Activated T-helper 17 cell treated with anti-CD3 and anti-CD28 coated beads, Interleukin-2, amount 50 U/mL, for 72 hours (primary cell): Measurements from ENCODE around the gene RASSF10. TPM values are rescaled to one million over a fixed set of nuclear protein-coding genes. Genes with fewer than 3 reads are reported as not detected.

Experiments used
- ATAC-seq: fragments of 150-1000 bp; cut with Tn5 transposase; replicated peaks from 2 replicates; pipeline ENCODE4 v1.10.0; 2021; ENCODE audit warnings: mild to moderate bottlenecking, moderate library complexity
- H3K27ac Mint-ChIP-seq: one replicate; pipeline ENCODE4 v1.8.0; 2022; ENCODE audit warnings: mixed read lengths
- H3K27me3 Mint-ChIP-seq: one replicate; pipeline ENCODE4 v1.8.0; 2022; ENCODE audit warnings: mixed read lengths
- H3K36me3 Mint-ChIP-seq: one replicate; pipeline ENCODE4 v1.8.0; 2022; ENCODE audit warnings: low read depth, mild to moderate bottlenecking, mixed read lengths
- H3K4me1 Mint-ChIP-seq: one replicate; pipeline ENCODE4 v1.8.0; 2022; ENCODE audit warnings: mixed read lengths
- H3K4me3 Mint-ChIP-seq: one replicate; pipeline ENCODE4 v1.8.0; 2022; ENCODE audit warnings: mild to moderate bottlenecking, mixed read lengths
- H3K9me3 Mint-ChIP-seq: one replicate; pipeline ENCODE4 v1.8.0; 2022; ENCODE audit warnings: mixed read lengths
- total RNA-seq, 2 donors: library from RNA; stranded (reverse); gene quantifications; one replicate each; pipeline ENCODE4 v1.2.3, GENCODE V29; 2022

Gene RASSF10
- total RNA-seq, 2 donors from 2014 or later = not detected

DNA sequence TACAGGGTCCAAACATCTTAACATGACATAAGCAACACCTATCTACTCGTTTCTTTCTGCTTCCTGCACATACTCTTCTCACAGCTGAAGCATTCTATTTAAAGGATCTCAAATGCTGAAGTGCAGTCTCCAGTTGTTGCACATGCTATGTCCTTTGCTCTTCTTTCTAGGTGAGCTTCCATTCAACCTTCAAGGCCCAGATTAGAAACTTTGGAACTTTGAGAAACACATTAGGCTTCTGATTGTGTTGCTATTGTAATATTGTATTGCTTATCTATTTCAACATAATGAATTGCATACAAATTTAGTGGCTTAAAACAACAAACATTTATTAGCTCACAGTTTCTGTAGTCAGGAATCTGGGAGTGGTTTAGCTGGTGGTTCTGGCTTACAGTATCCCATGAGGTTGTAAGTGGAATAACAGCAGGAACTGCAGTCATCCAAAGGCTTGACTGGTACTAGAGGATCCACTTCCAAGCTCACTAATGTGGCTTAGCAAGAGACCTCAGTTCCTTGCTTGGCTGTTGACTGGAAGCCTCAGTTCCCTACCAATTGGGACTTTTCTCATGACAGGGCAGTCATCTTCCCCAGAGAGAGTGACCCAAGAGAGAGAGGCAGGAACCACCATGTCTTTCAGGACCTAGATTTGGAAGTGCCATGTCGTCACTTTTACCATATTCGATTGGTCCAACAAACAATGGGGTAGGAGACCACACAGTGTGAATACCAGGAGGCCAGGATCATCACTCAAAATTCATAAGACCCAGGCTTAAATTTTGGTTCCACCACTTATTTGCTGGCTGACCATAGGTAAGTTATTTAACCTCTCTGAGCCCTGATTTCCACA is 27.2 kb upstream of the RASSF10 start:
- Mint-ChIP-seq H3K27me3 (peaks cover 31% of the 10 kb centered on the region), H3K27ac (no peak overlapping the region), H3K9me3 (no peaks in the 10 kb centered on the region), H3K36me3 (no peaks in the 10 kb centered on the region), H3K4me1 (no peaks in the 10 kb centered on the region), H3K4me3 (no peak overlapping the region)
- ATAC-seq = no peak

- no peaks in the 10 kb centered on the region for H3K9me3 Mint-ChIP-seq
- H3K36me3 Mint-ChIP-seq = no peaks in the 10 kb centered on the region
- H3K27me3 Mint-ChIP-seq = peaks cover 29% of the 10 kb centered on the region
- no peak overlapping the region for H3K27ac Mint-ChIP-seq
- H3K4me1 Mint-ChIP-seq = no peaks in the 10 kb centered on the region
- no peak overlapping the region for H3K4me3 Mint-ChIP-seq
- no peak for ATAC-seq
Measured at GRCh38 chr11:12983336-12983735, 25.8 kb upstream of the RASSF10 start.

DNA sequence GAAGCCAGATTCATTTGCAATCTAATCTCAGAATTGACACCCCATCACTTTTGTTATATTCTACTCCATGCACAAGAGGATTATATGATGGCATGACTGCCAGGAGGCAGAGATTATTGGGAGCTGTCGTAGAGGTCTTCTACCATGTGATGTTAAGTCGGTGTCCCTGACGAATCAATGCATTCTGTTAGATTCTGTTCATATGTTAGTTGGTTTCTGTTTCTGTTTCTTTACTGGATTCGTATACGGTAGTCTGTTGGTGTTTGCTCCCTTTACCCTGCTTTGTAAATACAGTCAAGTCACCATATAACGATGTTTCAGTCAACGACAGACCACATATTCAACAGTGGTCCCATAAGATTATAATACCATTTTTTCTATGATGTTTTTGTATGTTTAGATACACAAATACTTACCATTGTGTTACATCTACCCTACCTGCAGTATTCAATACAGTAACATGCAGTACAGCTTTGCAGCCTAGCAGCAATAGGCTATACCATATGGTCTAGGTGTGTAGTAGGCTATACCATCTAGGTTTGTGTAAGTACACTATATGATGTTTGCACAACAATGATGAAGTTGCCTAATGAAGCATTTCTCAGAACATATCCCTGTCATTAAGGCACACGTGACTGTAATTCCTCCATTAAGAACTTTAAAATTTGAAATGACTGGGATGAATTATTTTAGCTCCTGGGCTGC is 22.8 kb upstream of the RASSF10 start:
- Mint-ChIP-seq H3K4me3 (no peak overlapping the region), H3K4me1 (no peaks in the 10 kb centered on the region), H3K27me3 (peaks cover 35% of the 10 kb centered on the region), H3K36me3 (no peaks in the 10 kb centered on the region), H3K27ac (no peak overlapping the region), H3K9me3 (no peaks in the 10 kb centered on the region)
- ATAC-seq = no peak

DNA sequence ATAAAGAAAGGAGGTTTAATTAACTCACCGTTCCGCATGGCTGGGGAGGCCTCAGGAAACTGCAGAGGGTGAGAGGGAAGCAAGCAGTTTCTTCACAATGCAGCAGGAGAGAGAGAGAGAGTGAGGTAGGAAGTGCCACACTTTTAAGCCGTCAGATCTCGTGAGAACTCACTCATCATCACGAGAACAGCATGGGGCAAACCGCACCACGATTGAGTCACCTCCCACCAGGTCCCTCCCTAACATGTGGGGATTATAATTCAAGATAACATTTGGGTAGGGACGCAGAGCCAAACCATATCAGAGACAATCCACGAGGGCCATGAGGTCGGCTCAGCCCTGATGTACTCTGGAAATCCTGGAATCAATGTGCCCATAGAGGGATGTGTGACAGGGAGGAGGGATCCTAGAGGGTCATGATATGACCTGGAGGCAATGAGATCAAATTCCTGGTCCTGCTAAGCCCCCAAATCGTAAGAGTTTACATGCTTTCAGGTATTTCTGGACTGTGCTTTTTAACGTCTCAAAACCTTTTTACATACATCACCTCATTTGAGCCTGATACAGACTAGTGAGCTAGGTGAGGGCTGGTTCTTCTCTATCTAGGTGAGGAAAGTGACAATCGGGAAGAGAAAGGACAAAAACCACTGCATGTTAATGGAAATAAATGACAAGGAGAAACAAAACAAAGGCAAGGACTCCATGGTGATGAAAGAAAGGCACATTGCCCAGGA is 19.5 kb upstream of the RASSF10 start:
- H3K27me3 Mint-ChIP-seq = peaks cover 25% of the 10 kb centered on the region
- no peak overlapping the region for H3K27ac Mint-ChIP-seq

GRCh38 chr11:12990162-12990480 is 19.0 kb upstream of the RASSF10 start:
- H3K4me3 Mint-ChIP-seq = no peak overlapping the region
- no peak overlapping the region for H3K27ac Mint-ChIP-seq
- peaks cover 25% of the 10 kb centered on the region for H3K27me3 Mint-ChIP-seq
- ATAC-seq = no peak
- peaks cover 5% of the 10 kb centered on the region for H3K4me1 Mint-ChIP-seq
- H3K9me3 Mint-ChIP-seq = no peaks in the 10 kb centered on the region
- no peaks in the 10 kb centered on the region for H3K36me3 Mint-ChIP-seq

More for the DNA sequence above, 19.5 kb upstream of the RASSF10 start:
- Mint-ChIP-seq H3K4me1 (peaks cover 5% of the 10 kb centered on the region), H3K9me3 (no peaks in the 10 kb centered on the region), H3K36me3 (no peaks in the 10 kb centered on the region), H3K4me3 (no peak overlapping the region)
- no peak for ATAC-seq

DNA sequence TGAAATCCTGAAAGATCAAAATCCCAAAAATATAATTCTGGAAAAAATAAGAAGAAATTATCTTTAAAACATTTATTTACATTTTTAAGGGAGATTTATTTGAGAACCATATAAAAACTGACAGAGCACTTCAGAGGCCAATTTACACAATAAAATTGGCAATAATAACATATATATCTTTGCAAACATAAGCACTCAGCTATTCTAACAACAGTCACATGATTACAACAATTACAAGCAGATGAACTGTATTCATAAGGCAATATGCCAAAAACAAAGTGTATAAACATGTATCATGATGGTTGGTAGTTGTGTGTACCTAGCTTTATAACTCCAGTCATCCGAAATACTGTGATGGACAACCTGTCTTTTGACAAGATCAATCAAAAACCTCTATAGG is 17.7 kb upstream of the RASSF10 start:
- peaks cover 5% of the 10 kb centered on the region for H3K4me1 Mint-ChIP-seq
- no peak for ATAC-seq
- H3K9me3 Mint-ChIP-seq = no peaks in the 10 kb centered on the region
- no peaks in the 10 kb centered on the region for H3K36me3 Mint-ChIP-seq
- no peak overlapping the region for H3K4me3 Mint-ChIP-seq
- no peak overlapping the region for H3K27ac Mint-ChIP-seq
- peaks cover 14% of the 10 kb centered on the region for H3K27me3 Mint-ChIP-seq

GRCh38 chr11:12993626-12994025 is 15.5 kb upstream of the RASSF10 start:
- H3K9me3 Mint-ChIP-seq = no peaks in the 10 kb centered on the region
- peaks cover 13% of the 10 kb centered on the region for H3K27me3 Mint-ChIP-seq
- H3K4me1 Mint-ChIP-seq = peaks cover 5% of the 10 kb centered on the region
- H3K4me3 Mint-ChIP-seq = no peak overlapping the region
- no peaks in the 10 kb centered on the region for H3K36me3 Mint-ChIP-seq
- ATAC-seq = no peak
- no peak overlapping the region for H3K27ac Mint-ChIP-seq

DNA sequence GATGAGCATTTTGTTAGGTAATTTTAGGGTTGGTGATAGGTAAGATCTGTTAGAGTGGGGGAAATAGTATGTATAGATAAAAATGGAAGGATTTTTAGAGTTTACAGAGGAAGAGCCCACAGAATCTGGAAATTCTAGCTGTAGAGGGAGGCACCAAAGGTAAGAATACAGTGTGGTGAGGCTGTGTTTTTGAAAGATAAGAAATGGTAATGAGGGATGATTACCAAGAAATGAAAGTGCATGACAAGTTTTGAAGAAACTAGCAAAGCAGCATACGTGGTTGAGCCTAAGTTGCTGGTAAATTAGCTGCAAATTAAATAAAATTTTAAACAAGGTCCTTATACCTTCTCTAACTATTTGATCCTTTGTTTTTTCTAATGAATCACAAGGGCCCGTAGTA is 14.6 kb upstream of the RASSF10 start:
- Mint-ChIP-seq H3K4me1 (peaks cover 5% of the 10 kb centered on the region), H3K9me3 (no peaks in the 10 kb centered on the region), H3K36me3 (no peaks in the 10 kb centered on the region), H3K27ac (no peak overlapping the region), H3K4me3 (no peak overlapping the region), H3K27me3 (peaks cover 14% of the 10 kb centered on the region)
- no peak for ATAC-seq

GRCh38 chr11:12995188-12995587 is 13.9 kb upstream of the RASSF10 start:
- no peak for ATAC-seq
- Mint-ChIP-seq H3K27ac (no peak overlapping the region), H3K4me3 (no peak overlapping the region)

DNA sequence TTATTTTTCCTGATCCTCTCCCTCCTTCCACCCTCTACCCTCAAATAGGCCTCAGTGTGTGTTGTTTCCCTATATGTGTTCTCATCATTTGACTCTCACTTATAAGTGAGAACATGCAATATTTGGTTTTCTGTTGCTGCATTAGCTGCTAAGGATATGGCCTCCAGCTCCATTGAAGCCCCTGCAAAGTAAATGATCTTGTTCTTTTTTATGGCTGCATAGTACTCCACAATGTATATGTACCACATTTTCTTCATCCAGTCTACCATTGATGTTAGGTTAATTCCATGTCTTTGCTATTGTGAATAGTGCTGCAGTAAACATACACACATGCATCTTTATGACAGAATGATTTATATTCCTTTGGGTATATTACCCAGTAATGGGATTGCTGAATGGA is 13.3 kb upstream of the RASSF10 start:
- Mint-ChIP-seq H3K36me3 (no peaks in the 10 kb centered on the region), H3K4me3 (no peak overlapping the region), H3K27me3 (peaks cover 17% of the 10 kb centered on the region), H3K9me3 (no peaks in the 10 kb centered on the region), H3K27ac (no peak overlapping the region), H3K4me1 (peaks cover 5% of the 10 kb centered on the region)
- no peak for ATAC-seq

More at GRCh38 chr11:12995188-12995587, 13.9 kb upstream of the RASSF10 start:
- H3K27me3 Mint-ChIP-seq = peaks cover 12% of the 10 kb centered on the region
- H3K4me1 Mint-ChIP-seq = peaks cover 5% of the 10 kb centered on the region
- H3K36me3 Mint-ChIP-seq = no peaks in the 10 kb centered on the region
- H3K9me3 Mint-ChIP-seq = no peaks in the 10 kb centered on the region

DNA sequence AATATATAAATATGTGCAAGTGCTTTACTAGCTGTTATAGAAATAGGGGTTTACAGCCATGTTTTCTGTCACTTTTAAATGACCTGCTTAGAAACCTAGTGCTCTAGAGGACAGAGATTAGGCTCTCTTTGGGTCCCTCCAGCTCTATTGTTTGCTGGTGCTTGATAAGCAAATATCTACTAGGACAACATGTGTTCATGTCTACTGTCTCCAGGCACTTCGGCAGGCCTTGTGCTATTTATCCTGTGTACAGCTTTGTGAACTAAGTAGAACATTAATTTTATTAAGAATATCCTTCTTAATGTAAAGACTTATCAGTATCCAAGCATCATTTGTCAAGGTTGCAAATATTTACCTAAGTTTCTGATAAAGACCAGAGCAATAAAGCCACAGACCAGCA is 11.9 kb upstream of the RASSF10 start:
- Mint-ChIP-seq H3K27me3 (peaks cover 23% of the 10 kb centered on the region), H3K27ac (no peak overlapping the region)

GRCh38 chr11:12998336-12998735 is 10.8 kb upstream of the RASSF10 start:
- no peaks in the 10 kb centered on the region for H3K36me3 Mint-ChIP-seq
- H3K27me3 Mint-ChIP-seq = peaks cover 23% of the 10 kb centered on the region
- H3K9me3 Mint-ChIP-seq = no peaks in the 10 kb centered on the region
- no peak overlapping the region for H3K27ac Mint-ChIP-seq
- H3K4me1 Mint-ChIP-seq = peaks cover 5% of the 10 kb centered on the region
- H3K4me3 Mint-ChIP-seq = no peak overlapping the region
- no peak for ATAC-seq

More for the DNA sequence above, 11.9 kb upstream of the RASSF10 start:
- no peak for ATAC-seq
- Mint-ChIP-seq H3K4me1 (peaks cover 5% of the 10 kb centered on the region), H3K9me3 (no peaks in the 10 kb centered on the region), H3K36me3 (no peaks in the 10 kb centered on the region), H3K4me3 (no peak overlapping the region)

DNA sequence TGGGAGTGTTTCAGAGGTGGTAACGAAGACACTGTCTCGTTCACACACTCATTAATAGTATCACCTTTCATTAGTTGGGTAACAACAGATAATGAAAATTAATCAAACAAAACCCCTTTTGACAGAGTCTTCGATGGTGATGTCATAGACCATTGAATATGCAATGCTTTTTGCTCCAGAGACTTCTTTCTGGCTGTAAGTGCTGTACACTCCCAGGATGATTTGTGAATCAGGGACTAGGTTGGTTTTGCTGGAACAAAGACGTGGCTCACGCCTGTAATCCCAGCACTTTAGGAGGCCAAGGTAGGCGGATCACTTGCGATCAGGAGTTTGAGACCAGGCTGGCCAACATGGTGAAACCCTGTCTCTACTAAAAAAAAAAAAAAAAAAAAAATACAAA is 9.5 kb upstream of the RASSF10 start:
- Mint-ChIP-seq H3K4me1 (no peaks in the 10 kb centered on the region), H3K4me3 (no peak overlapping the region), H3K9me3 (no peaks in the 10 kb centered on the region), H3K27ac (no peak overlapping the region), H3K36me3 (no peaks in the 10 kb centered on the region), H3K27me3 (peaks cover 33% of the 10 kb centered on the region)
- no peak for ATAC-seq

DNA sequence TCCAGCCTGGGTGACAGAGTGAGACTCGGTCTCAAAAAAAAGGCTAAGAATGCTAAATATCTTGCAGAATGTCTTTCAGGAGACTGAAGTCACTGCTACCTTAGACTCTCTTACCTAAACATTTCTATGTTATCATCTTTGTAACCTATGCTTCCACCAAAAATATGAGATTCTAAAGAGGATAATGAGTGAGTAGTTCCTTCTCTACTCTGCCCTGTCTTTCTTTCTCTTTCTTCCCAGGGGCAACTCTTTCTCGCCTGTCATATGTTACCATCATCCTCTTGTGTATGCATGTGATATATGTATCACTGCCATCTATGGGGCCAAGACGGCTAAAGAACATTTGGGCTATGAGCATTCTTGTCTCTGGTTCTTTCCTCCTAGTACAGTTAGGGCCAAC is 9.0 kb upstream of the RASSF10 start:
- no peak overlapping the region for H3K27ac Mint-ChIP-seq

GRCh38 chr11:13000721-13001120 is 8.4 kb upstream of the RASSF10 start:
- no peak overlapping the region for H3K4me3 Mint-ChIP-seq
- no peak overlapping the region for H3K27ac Mint-ChIP-seq
- peaks cover 37% of the 10 kb centered on the region for H3K27me3 Mint-ChIP-seq
- ATAC-seq = no peak
- H3K9me3 Mint-ChIP-seq = no peaks in the 10 kb centered on the region
- no peaks in the 10 kb centered on the region for H3K36me3 Mint-ChIP-seq
- no peaks in the 10 kb centered on the region for H3K4me1 Mint-ChIP-seq

More for the DNA sequence above, 9.0 kb upstream of the RASSF10 start:
- no peak for ATAC-seq
- Mint-ChIP-seq H3K4me3 (no peak overlapping the region), H3K36me3 (no peaks in the 10 kb centered on the region), H3K27me3 (peaks cover 34% of the 10 kb centered on the region), H3K4me1 (no peaks in the 10 kb centered on the region), H3K9me3 (no peaks in the 10 kb centered on the region)
